Measurements from ENCODE around the gene LRRC39. TPM values are rescaled to one million over a fixed set of nuclear protein-coding genes. Genes with fewer than 3 reads are reported as not detected.

Gene LRRC39
- total RNA-seq, 2 donors from 2014 or later: 0.37 TPM; not detected in 1

- Histone ChIP-seq H3K4me1 (no peaks in the 10 kb centered on the region), H3K27ac (no peak overlapping the region), H3K36me3 (no peaks in the 10 kb centered on the region), H3K9me3 (no peaks in the 10 kb centered on the region), H3K9ac (ENCODE audit: low read depth in 2 of 2, low read length in 2 of 2) (no peak overlapping the region), H3K27me3 (no peaks in the 10 kb centered on the region), H3K4me3 (no peak overlapping the region)
- TF ChIP-seq CTCF (IDR thresholded peaks at IDR 0.05): no peak
- DNase-seq: no peak
- intact Hi-C loops (cut with DNase I): no loop called here
Measured at GRCh38 chr1:100107696-100108095, 70.4 kb downstream of the LRRC39 start.

- H3K9ac ChIP-seq (ENCODE audit: low read depth in 2 of 2, low read length in 2 of 2): no peak overlapping the region
- H3K4me3 ChIP-seq: no peak overlapping the region
- H3K27ac ChIP-seq: no peak overlapping the region
- no peaks in the 10 kb centered on the region for H3K36me3 ChIP-seq
- H3K9me3 ChIP-seq: no peaks in the 10 kb centered on the region
- H3K4me1 ChIP-seq: no peaks in the 10 kb centered on the region
- TF ChIP-seq CTCF (IDR thresholded peaks at IDR 0.05): no peak
- H3K27me3 ChIP-seq: no peaks in the 10 kb centered on the region
- no peak for DNase-seq
- intact Hi-C loops (cut with DNase I): no loop called here
Measured at GRCh38 chr1:100101564-100101963, 76.5 kb downstream of the LRRC39 start.

- Histone ChIP-seq H3K27ac (no peak overlapping the region), H3K9ac (ENCODE audit: low read depth in 2 of 2, low read length in 2 of 2) (no peak overlapping the region), H3K4me3 (no peak overlapping the region), H3K27me3 (no peaks in the 10 kb centered on the region), H3K36me3 (no peaks in the 10 kb centered on the region), H3K9me3 (no peaks in the 10 kb centered on the region), H3K4me1 (no peaks in the 10 kb centered on the region)
- TF ChIP-seq CTCF (IDR thresholded peaks at IDR 0.05): no peak
- DNase-seq: no peak
- intact Hi-C loops (cut with DNase I): no loop called here
Measured at GRCh38 chr1:100100202-100100601, 77.9 kb downstream of the LRRC39 start.

Other genes with a start within 250 kb of the LRRC39 start
- 100 to 1,000 TPM; 122 to 206 TPM for gene SLC35A3, start 208.3 kb downstream of the LRRC39 start, total RNA-seq
- gene SASS6, start 45.3 kb downstream of the LRRC39 start, total RNA-seq: 1 to 10 TPM; 3.3 to 8.0 TPM
- gene TRMT13, start 45.1 kb downstream of the LRRC39 start, total RNA-seq: 10 to 100 TPM in 1 of 2 donors, 1 to 10 TPM in 1; 8.6 to 11.5 TPM
- gene DBT, start 71.6 kb upstream of the LRRC39 start, total RNA-seq: 10 to 100 TPM; 15.5 to 20.3 TPM
- gene RTCA, start 88.0 kb upstream of the LRRC39 start, total RNA-seq: 10 to 100 TPM; 39.4 to 41.4 TPM
- gene CDC14A, start 174.2 kb upstream of the LRRC39 start, total RNA-seq: 10 to 100 TPM in 1 of 2 donors, 1 to 10 TPM in 1; 9.6 to 16.8 TPM

Data from colonic mucosa (tissue), 4 donors.